ENCODE data around the gene COBLL1. TPM values are rescaled to one million over a fixed set of nuclear protein-coding genes. Genes with fewer than 3 reads are reported as not detected.
"Not testable (repeated sequence)": the region's sequence is repeated elsewhere in the genome, so short reads cannot be mapped to it uniquely, and the experiment has no call there.

Gene COBLL1
- polyA plus RNA-seq, 1 donor (not counting 4 experiments of a cell fraction or from before 2014, with no cell fraction given): 14.9 TPM

GRCh38 chr2:164710837-164711765 lies 130.5 kb downstream of the COBLL1 start:
- Histone ChIP-seq H2AFZ (ENCODE audit: control insufficient read depth, low read length) (no peak overlapping the region), H3K4me1 (ENCODE audit: control insufficient read depth, extremely low read depth, insufficient read depth, low read length) (peaks cover 11% of the 10 kb centered on the region), H3K9me1 (ENCODE audit: control insufficient read depth, extremely low read depth, insufficient read depth, low read length) (no peaks in the 10 kb centered on the region), H3K4me3 (ENCODE audit: control insufficient read depth in 2 of 3, extremely low read depth in 1 of 3, insufficient read depth in 2 of 3, low read depth in 1 of 3, low read length in 3 of 3) (no peak overlapping the region), H3K36me3 (ENCODE audit: control insufficient read depth in 2 of 2, extremely low read depth in 1 of 2, insufficient read depth in 2 of 2, low read length in 2 of 2) (peaks cover 0 to 1% of the 10 kb centered on the region in 2 experiments), H3K9ac (ENCODE audit: control insufficient read depth, extremely low read depth, insufficient read depth, low read length) (no peak overlapping the region), H3K9me3 (ENCODE audit: control insufficient read depth, low read depth, low read length) (no peaks in the 10 kb centered on the region), H3K4me2 (ENCODE audit: control insufficient read depth, extremely low read depth, insufficient read depth, low read depth, low read length) (no peak overlapping the region), H4K20me1 (ENCODE audit: control insufficient read depth, extremely low read depth, insufficient read depth, low read length) (no peaks in the 10 kb centered on the region), H3K27ac (ENCODE audit: control insufficient read depth, insufficient read depth, low read length) (no peak overlapping the region), H3K79me2 (ENCODE audit: control insufficient read depth, insufficient read depth, low read length) (no peaks in the 10 kb centered on the region), H3K27me3 (ENCODE audit: control insufficient read depth, extremely low read depth, insufficient read depth, low read length) (no peaks in the 10 kb centered on the region)
- FAIRE-seq: no peak
- TF ChIP-seq, protein P1, sequence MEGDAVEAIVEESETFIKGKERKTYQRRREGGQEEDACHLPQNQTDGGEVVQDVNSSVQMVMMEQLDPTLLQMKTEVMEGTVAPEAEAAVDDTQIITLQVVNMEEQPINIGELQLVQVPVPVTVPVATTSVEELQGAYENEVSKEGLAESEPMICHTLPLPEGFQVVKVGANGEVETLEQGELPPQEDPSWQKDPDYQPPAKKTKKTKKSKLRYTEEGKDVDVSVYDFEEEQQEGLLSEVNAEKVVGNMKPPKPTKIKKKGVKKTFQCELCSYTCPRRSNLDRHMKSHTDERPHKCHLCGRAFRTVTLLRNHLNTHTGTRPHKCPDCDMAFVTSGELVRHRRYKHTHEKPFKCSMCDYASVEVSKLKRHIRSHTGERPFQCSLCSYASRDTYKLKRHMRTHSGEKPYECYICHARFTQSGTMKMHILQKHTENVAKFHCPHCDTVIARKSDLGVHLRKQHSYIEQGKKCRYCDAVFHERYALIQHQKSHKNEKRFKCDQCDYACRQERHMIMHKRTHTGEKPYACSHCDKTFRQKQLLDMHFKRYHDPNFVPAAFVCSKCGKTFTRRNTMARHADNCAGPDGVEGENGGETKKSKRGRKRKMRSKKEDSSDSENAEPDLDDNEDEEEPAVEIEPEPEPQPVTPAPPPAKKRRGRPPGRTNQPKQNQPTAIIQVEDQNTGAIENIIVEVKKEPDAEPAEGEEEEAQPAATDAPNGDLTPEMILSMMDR (optimal IDR thresholded peaks at IDR 0.05 in 1 of 3, IDR thresholded peaks at IDR 0.05 in 1 of 3, conservative IDR thresholded peaks at IDR 0.05 in 1 of 3; ENCODE audit: extremely low read depth in 1 of 3, insufficient read depth in 2 of 3, low read length in 3 of 3): no peak
- TF ChIP-seq EZH2 (IDR thresholded peaks at IDR 0.05; ENCODE audit: low read length): no peak
- no peak for DNase-seq (ENCODE audit: low read depth, low spot score)
- dilution Hi-C loops (cut with MboI; ENCODE audit: extremely low pct_ligation_motif_present, low sequenced_read_pairs): no loop called here

- FAIRE-seq; H3K9me3 ChIP-seq (ENCODE audit: control insufficient read depth, low read depth, low read length); H2AFZ ChIP-seq (ENCODE audit: control insufficient read depth, low read length); dilution Hi-C loops (cut with MboI; ENCODE audit: extremely low pct_ligation_motif_present, low sequenced_read_pairs); H3K27ac ChIP-seq (ENCODE audit: control insufficient read depth, insufficient read depth, low read length); DNase-seq (ENCODE audit: low read depth, low spot score); H3K9me1 ChIP-seq (ENCODE audit: control insufficient read depth, extremely low read depth, insufficient read depth, low read length); H3K79me2 ChIP-seq (ENCODE audit: control insufficient read depth, insufficient read depth, low read length); H3K36me3 ChIP-seq (ENCODE audit: control insufficient read depth in 2 of 2, extremely low read depth in 1 of 2, insufficient read depth in 2 of 2, low read length in 2 of 2); H4K20me1 ChIP-seq (ENCODE audit: control insufficient read depth, extremely low read depth, insufficient read depth, low read length); H3K9ac ChIP-seq (ENCODE audit: control insufficient read depth, extremely low read depth, insufficient read depth, low read length); H3K4me2 ChIP-seq (ENCODE audit: control insufficient read depth, extremely low read depth, insufficient read depth, low read depth, low read length); H3K27me3 ChIP-seq (ENCODE audit: control insufficient read depth, extremely low read depth, insufficient read depth, low read length); H3K4me3 ChIP-seq (ENCODE audit: control insufficient read depth in 2 of 3, extremely low read depth in 1 of 3, insufficient read depth in 2 of 3, low read depth in 1 of 3, low read length in 3 of 3): not testable (repeated sequence)
- H3K4me1 ChIP-seq (ENCODE audit: control insufficient read depth, extremely low read depth, insufficient read depth, low read length): peaks cover 11% of the 10 kb centered on the region
These were observed 131.3 kb downstream of the COBLL1 start for GRCh38 chr2:164710252-164710836.
